SK-N-SH (cell line): ENCODE data around the gene GRIK1.

Source experiments
- EZH2phosphoT487 ChIP-seq: fragments of 200-600 bp; sonication (generic); IDR thresholded peaks from 2 replicates; pipeline ENCODE4 v1.6.1; 2017; ENCODE audit warnings: low read depth, mixed run types, mild to moderate bottlenecking, antibody characterized with exemption, moderate library complexity, borderline replicate concordance
- MEF2A ChIP-seq: IDR thresholded peaks from 2 replicates; pipeline ENCODE4 v1.4.0; 2012; ENCODE audit warnings: low read depth, borderline replicate concordance
- POLR2AphosphoS5 ChIP-seq: IDR thresholded peaks from 2 replicates; pipeline ENCODE4 v1.6.1; 2012; ENCODE audit warnings: low read depth, low read length
- RAD21 ChIP-seq: IDR thresholded peaks from 2 replicates; pipeline ENCODE4 v1.6.1; 2012; ENCODE audit warnings: mild to moderate bottlenecking, low read length
- RCOR1 ChIP-seq: fragments of 150-350 bp; IDR thresholded peaks from 2 replicates; pipeline ENCODE4 v1.6.1; 2017; ENCODE audit warnings: antibody characterized with exemption, low read length
- RFX5 ChIP-seq: IDR thresholded peaks from 2 replicates; pipeline ENCODE4 v1.6.1; 2012; ENCODE audit warnings: mild to moderate bottlenecking, improper control_type of control experiment, low read length
- RXRA ChIP-seq: IDR thresholded peaks from 2 replicates; pipeline ENCODE4 v1.4.0; 2012; ENCODE audit warnings: low read depth, mild to moderate bottlenecking, borderline replicate concordance
- TCF12 ChIP-seq: IDR thresholded peaks from 2 replicates; pipeline ENCODE4 v1.4.0; 2012
- YY1 ChIP-seq: IDR thresholded peaks from 2 replicates; pipeline ENCODE4 v1.4.0; 2012; ENCODE audit warnings: low read depth, mild to moderate bottlenecking
- TF ChIP-seq, protein P1 (sequence below): fragments of 200-600 bp; sonication (generic); IDR thresholded peaks from 2 replicates; pipeline ENCODE4 v1.6.1; 2017; ENCODE audit warnings: antibody characterized with exemption, mild to moderate bottlenecking, moderate library complexity
- TF ChIP-seq, protein P2 (sequence below): IDR thresholded peaks from 2 replicates; pipeline ENCODE4 v1.6.1; 2012; ENCODE audit warnings: mild to moderate bottlenecking, low read depth, low read length, moderate library complexity
- TF ChIP-seq, protein P3 (sequence below): fragments of 150-350 bp; IDR thresholded peaks from 2 replicates; pipeline ENCODE4 v1.6.1; 2016; ENCODE audit warnings: mild to moderate bottlenecking, low read depth, low read length

DNA sequence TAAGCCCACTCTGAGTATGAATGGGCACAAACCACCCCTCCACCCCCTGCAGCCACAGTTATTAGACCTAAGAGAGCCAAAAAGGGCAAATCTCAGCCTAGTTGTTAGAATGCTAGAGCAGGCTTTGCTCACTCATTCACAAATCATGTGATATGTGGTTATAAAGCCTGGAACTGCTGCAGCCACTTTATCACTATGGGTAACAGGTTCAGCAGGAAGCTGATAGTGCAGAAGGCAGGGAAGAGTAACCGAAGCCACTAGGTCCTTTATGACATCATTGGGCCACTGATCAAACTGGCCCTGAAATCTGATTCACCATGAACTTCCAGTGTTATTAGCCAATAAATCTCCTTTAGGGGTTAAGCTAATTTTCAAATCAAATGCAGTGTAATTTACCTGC is 134.7 kb downstream of the GRIK1 start:
- TF ChIP-seq YY1 (no peak), EZH2phosphoT487 (no peak), MEF2A (no peak), RFX5 (no peak), POLR2AphosphoS5 (no peak), TCF12 (no peak), RAD21 (no peak), RXRA (no peak), RCOR1 (no peak)
- TF ChIP-seq, protein P1, sequence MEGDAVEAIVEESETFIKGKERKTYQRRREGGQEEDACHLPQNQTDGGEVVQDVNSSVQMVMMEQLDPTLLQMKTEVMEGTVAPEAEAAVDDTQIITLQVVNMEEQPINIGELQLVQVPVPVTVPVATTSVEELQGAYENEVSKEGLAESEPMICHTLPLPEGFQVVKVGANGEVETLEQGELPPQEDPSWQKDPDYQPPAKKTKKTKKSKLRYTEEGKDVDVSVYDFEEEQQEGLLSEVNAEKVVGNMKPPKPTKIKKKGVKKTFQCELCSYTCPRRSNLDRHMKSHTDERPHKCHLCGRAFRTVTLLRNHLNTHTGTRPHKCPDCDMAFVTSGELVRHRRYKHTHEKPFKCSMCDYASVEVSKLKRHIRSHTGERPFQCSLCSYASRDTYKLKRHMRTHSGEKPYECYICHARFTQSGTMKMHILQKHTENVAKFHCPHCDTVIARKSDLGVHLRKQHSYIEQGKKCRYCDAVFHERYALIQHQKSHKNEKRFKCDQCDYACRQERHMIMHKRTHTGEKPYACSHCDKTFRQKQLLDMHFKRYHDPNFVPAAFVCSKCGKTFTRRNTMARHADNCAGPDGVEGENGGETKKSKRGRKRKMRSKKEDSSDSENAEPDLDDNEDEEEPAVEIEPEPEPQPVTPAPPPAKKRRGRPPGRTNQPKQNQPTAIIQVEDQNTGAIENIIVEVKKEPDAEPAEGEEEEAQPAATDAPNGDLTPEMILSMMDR, result no peak
- TF ChIP-seq, protein P2, sequence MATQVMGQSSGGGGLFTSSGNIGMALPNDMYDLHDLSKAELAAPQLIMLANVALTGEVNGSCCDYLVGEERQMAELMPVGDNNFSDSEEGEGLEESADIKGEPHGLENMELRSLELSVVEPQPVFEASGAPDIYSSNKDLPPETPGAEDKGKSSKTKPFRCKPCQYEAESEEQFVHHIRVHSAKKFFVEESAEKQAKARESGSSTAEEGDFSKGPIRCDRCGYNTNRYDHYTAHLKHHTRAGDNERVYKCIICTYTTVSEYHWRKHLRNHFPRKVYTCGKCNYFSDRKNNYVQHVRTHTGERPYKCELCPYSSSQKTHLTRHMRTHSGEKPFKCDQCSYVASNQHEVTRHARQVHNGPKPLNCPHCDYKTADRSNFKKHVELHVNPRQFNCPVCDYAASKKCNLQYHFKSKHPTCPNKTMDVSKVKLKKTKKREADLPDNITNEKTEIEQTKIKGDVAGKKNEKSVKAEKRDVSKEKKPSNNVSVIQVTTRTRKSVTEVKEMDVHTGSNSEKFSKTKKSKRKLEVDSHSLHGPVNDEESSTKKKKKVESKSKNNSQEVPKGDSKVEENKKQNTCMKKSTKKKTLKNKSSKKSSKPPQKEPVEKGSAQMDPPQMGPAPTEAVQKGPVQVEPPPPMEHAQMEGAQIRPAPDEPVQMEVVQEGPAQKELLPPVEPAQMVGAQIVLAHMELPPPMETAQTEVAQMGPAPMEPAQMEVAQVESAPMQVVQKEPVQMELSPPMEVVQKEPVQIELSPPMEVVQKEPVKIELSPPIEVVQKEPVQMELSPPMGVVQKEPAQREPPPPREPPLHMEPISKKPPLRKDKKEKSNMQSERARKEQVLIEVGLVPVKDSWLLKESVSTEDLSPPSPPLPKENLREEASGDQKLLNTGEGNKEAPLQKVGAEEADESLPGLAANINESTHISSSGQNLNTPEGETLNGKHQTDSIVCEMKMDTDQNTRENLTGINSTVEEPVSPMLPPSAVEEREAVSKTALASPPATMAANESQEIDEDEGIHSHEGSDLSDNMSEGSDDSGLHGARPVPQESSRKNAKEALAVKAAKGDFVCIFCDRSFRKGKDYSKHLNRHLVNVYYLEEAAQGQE, result no peak
- TF ChIP-seq, protein P3, sequence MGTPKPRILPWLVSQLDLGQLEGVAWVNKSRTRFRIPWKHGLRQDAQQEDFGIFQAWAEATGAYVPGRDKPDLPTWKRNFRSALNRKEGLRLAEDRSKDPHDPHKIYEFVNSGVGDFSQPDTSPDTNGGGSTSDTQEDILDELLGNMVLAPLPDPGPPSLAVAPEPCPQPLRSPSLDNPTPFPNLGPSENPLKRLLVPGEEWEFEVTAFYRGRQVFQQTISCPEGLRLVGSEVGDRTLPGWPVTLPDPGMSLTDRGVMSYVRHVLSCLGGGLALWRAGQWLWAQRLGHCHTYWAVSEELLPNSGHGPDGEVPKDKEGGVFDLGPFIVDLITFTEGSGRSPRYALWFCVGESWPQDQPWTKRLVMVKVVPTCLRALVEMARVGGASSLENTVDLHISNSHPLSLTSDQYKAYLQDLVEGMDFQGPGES, result no peak
